Activated T-cell treated with anti-CD3 and anti-CD28 coated beads, Interleukin-2, amount 50 U/mL, for 1 hour (primary cell): Measurements from ENCODE around the gene MYT1.

Experiments used
- DNase-seq: peaks from one replicate; pipeline ENCODE4 v3.0.0-alpha.2; 2020

The MYT1 gene

DNA sequence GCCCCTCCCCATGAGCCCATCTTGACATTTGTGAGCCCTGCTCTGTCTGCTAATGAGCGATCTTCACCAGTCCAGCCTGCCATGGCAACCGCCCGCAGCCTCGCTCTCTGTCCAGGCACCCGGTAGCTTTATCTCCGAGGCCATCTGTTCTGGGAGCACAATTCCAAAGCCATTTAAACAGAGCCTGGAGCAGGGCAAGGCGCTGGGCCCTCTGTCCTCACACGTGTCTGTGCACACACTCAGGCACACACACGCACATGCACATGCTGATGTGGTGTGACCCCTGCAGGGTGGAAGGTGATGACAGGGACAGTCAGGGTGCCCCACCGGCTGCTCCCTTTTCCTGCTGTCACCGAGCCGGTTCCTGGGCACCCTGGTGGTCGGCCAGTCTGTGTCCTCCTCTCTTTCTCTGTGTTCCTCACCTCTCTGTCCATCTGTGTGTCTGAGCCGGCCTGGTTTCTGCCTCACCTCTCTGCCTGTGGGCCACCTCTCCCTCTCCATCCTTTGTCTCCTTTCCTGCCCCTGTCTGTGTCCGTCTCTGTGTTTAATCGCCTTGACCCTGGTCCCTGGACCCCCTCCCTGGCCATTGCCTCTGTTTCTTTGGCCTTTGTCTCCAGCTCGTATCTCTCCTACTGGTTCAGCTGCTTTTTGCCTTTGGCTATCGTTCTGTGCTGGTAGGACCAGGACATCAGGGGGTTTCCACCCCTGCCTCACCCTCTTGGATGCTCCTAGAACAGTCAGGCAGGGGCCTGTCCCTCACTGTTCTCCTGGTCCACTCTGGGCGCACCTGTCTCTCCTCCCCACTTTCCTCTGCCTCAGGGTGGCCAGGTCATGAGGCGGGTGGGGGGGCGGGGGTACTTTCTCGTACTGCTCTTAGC, 8.8 kb upstream of the MYT1 start:
- no peak for DNase-seq

- no peak for DNase-seq
Measured at GRCh38 chr20:64156136-64156885, 7.9 kb upstream of the MYT1 start.

GRCh38 chr20:64156886-64157875, 7.1 kb upstream of the MYT1 start:
- DNase-seq = no peak

DNA sequence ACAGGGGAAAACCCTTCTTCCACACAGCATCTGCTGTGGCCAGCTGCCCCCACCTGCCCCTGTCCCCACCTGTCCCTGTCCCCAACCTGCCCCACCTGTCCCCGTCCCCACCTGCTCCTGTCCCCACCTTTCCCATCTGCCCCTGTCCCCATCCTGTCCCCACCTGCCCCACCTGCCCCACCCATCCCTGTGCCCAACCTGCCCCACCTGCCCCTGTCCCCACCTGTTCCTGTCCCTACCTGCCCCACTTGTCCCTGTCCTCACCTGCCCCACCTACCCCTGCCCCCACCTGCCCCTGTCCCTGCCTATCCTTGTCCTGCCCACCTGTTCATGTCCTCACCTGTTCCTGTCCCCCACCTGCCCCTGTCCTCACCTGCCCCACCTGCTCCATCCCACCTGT, 6.4 kb upstream of the MYT1 start:
- no peak for DNase-seq

GRCh38 chr20:64158346-64159285, 5.6 kb upstream of the MYT1 start:
- no peak for DNase-seq

DNA sequence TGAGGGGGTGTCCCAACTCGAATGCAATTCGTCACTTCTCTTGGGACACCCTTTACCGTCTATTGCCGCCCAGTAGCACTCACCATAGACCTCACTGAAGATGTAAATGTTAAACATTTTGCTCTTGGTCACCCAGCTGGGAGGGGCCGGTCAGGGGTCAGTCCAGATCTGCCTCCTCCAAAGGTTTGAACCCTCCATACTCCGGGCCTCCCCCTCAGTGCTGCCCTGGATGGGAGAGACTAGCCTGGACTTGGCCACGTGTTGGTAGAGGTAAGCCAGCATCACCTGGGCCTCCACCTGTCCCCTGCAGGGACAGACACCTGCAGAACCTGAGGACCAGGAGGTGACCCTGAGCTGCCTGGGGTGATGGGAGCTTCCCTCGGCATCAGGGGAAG, 5.0 kb upstream of the MYT1 start:
- no peak for DNase-seq

GRCh38 chr20:64159711-64160110, 4.5 kb upstream of the MYT1 start:
- DNase-seq = no peak

DNA sequence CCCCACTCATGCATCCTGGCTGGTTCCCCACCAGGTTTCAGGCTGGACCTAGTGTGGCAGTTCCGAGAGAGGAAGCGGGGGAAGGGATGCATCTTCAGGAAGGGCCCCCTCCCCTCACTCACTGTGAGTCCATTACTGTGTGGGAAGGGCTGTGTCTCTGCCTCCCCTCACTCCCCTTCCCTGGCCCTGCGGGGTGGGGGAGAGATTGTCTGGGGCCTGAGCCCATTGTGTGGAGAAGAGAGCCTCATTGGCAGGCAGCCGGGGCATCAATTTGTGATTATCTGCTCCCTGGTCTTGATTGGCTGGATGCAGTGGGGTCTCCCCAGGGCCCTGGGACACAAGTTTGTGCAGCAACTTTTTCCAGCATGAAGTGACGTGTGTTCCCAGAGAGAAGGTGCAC, 4.1 kb upstream of the MYT1 start:
- DNase-seq = no peak

- DNase-seq = no peak
Measured at GRCh38 chr20:64160526-64161355, 3.5 kb upstream of the MYT1 start.

GRCh38 chr20:64161356-64162238, 2.7 kb upstream of the MYT1 start:
- peak; percentile 25 for DNase-seq

- DNase-seq = no peak
Measured at GRCh38 chr20:64162239-64162910, 1.9 kb upstream of the MYT1 start.

GRCh38 chr20:64163776-64164122, 503 bp upstream of the MYT1 start:
- no peak for DNase-seq

- no peak for DNase-seq
Measured at GRCh38 chr20:64165866-64166600, 1.8 kb downstream of the MYT1 start.

- no peak for DNase-seq
Measured at GRCh38 chr20:64166721-64167615, 2.7 kb downstream of the MYT1 start.

GRCh38 chr20:64167676-64168075, 3.4 kb downstream of the MYT1 start:
- no peak for DNase-seq

- no peak for DNase-seq
Measured at GRCh38 chr20:64168381-64169090, 4.3 kb downstream of the MYT1 start.

GRCh38 chr20:64169091-64169560, 4.9 kb downstream of the MYT1 start:
- DNase-seq = no peak
